ENCODE data around the gene MFAP4. TPM values are rescaled to one million over a fixed set of nuclear protein-coding genes. Genes with fewer than 3 reads are reported as not detected.

MFAP4 gene
- total RNA-seq, 1 donor from 2014 or later = 0.26 TPM

DNA sequence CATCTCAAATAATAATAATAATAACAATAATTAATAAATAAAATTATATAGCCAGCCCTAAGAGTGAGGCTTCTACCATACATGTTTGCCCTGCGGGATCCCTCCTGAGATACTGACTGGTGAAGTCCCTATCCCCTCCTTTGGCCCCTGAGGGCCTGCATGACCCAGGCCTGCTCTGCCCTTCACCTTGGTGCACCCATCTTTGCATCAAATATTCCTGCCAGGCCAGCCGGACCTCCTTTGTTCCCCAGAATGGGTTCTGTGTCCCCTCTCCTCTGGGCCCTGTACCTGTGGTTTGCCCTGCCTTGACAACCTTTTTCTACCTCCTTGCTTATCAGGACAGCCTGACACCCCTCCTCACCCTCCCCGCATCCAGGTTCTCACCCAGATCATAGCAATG is 22.1 kb upstream of the MFAP4 start:
- TF ChIP-seq, protein P1, sequence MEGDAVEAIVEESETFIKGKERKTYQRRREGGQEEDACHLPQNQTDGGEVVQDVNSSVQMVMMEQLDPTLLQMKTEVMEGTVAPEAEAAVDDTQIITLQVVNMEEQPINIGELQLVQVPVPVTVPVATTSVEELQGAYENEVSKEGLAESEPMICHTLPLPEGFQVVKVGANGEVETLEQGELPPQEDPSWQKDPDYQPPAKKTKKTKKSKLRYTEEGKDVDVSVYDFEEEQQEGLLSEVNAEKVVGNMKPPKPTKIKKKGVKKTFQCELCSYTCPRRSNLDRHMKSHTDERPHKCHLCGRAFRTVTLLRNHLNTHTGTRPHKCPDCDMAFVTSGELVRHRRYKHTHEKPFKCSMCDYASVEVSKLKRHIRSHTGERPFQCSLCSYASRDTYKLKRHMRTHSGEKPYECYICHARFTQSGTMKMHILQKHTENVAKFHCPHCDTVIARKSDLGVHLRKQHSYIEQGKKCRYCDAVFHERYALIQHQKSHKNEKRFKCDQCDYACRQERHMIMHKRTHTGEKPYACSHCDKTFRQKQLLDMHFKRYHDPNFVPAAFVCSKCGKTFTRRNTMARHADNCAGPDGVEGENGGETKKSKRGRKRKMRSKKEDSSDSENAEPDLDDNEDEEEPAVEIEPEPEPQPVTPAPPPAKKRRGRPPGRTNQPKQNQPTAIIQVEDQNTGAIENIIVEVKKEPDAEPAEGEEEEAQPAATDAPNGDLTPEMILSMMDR (IDR thresholded peaks at IDR 0.05; ENCODE audit: insufficient read depth, low read length, severe bottlenecking) = no peak
- no peak overlapping the region for H3K4me3 ChIP-seq (ENCODE audit: low read depth, low read length)
- DNase-seq (ENCODE audit: low read depth) = no peak
- H3K27me3 ChIP-seq (ENCODE audit: control insufficient read depth, insufficient read depth, low read length) = no peaks in the 10 kb centered on the region
- no peak for FAIRE-seq
- no peaks in the 10 kb centered on the region for H3K36me3 ChIP-seq (ENCODE audit: control insufficient read depth, insufficient read depth, low read length)

- TF ChIP-seq, protein P1 (IDR thresholded peaks at IDR 0.05; ENCODE audit: insufficient read depth, low read length, severe bottlenecking) = no peak
- H3K4me3 ChIP-seq (ENCODE audit: low read depth, low read length) = no peak overlapping the region
- FAIRE-seq = no peak
These were observed 21.3 kb upstream of the MFAP4 start for GRCh38 chr17:19408346-19408710.

GRCh38 chr17:19407601-19408345 is 20.8 kb upstream of the MFAP4 start:
- H3K27me3 ChIP-seq (ENCODE audit: control insufficient read depth, insufficient read depth, low read length) = no peaks in the 10 kb centered on the region
- DNase-seq (ENCODE audit: low read depth) (no peak), FAIRE-seq (peak; percentile 18)
- TF ChIP-seq, protein P1 (IDR thresholded peaks at IDR 0.05; ENCODE audit: insufficient read depth, low read length, severe bottlenecking) = no peak
- no peak overlapping the region for H3K4me3 ChIP-seq (ENCODE audit: low read depth, low read length)
- H3K36me3 ChIP-seq (ENCODE audit: control insufficient read depth, insufficient read depth, low read length) = no peaks in the 10 kb centered on the region

More at GRCh38 chr17:19408346-19408710, 21.3 kb upstream of the MFAP4 start:
- DNase-seq (ENCODE audit: low read depth) = no peak
- H3K36me3 ChIP-seq (ENCODE audit: control insufficient read depth, insufficient read depth, low read length) = no peaks in the 10 kb centered on the region
- no peaks in the 10 kb centered on the region for H3K27me3 ChIP-seq (ENCODE audit: control insufficient read depth, insufficient read depth, low read length)

DNA sequence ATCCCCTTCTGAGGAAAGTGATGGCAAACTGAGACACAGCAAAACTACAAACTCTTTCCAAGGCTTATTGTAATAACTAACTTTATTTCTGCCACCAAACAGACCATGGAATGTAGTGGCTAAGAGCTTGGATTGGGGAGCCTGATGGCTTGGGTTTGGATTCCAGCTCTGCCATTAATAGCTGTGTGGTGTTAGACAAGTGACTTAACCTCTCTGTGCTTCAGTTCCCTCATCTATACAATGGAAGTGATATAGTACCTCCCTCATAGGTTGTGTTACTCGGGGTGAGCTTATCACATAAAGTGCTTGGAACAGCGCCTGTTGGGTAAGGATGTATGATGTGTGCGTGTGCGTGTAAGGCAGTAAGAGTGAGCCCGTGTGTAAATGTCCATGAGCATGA is 18.1 kb upstream of the MFAP4 start:
- FAIRE-seq = no peak
- Histone ChIP-seq H3K4me3 (ENCODE audit: low read depth, low read length) (no peak overlapping the region), H3K36me3 (ENCODE audit: control insufficient read depth, insufficient read depth, low read length) (no peaks in the 10 kb centered on the region), H3K27me3 (ENCODE audit: control insufficient read depth, insufficient read depth, low read length) (no peaks in the 10 kb centered on the region)
- TF ChIP-seq, protein P1 (IDR thresholded peaks at IDR 0.05; ENCODE audit: insufficient read depth, low read length, severe bottlenecking) = no peak
- no peak for DNase-seq (ENCODE audit: low read depth)

GRCh38 chr17:19404264-19404663 is 17.3 kb upstream of the MFAP4 start:
- H3K4me3 ChIP-seq (ENCODE audit: low read depth, low read length) = no peak overlapping the region
- FAIRE-seq (no peak), DNase-seq (ENCODE audit: low read depth) (no peak)
- no peaks in the 10 kb centered on the region for H3K36me3 ChIP-seq (ENCODE audit: control insufficient read depth, insufficient read depth, low read length)
- no peaks in the 10 kb centered on the region for H3K27me3 ChIP-seq (ENCODE audit: control insufficient read depth, insufficient read depth, low read length)
- TF ChIP-seq, protein P1 (IDR thresholded peaks at IDR 0.05; ENCODE audit: insufficient read depth, low read length, severe bottlenecking) = no peak

DNA sequence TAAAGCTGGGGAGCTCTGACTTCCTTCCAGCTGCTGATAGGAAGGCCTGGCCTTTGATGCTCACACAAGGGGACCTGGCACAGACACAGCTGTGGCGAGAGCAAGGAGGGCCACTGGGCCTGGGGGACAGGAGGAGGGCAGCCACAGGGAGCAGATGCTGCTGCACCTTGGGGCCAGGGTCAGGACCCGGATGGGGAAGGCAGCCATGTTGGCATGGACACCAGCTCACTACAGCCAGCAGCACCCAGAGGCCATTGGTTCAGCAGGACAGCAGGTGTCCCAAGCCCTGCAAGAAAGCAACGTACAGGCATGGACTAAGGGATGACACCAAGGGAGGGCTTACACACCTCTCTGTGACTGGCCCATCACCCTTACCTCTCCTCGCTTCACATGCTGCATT is 16.0 kb upstream of the MFAP4 start:
- H3K4me3 ChIP-seq (ENCODE audit: low read depth, low read length) = no peak overlapping the region
- no peak for FAIRE-seq
- no peaks in the 10 kb centered on the region for H3K27me3 ChIP-seq (ENCODE audit: control insufficient read depth, insufficient read depth, low read length)
- no peak for DNase-seq (ENCODE audit: low read depth)
- H3K36me3 ChIP-seq (ENCODE audit: control insufficient read depth, insufficient read depth, low read length) = no peaks in the 10 kb centered on the region
- TF ChIP-seq, protein P1 (IDR thresholded peaks at IDR 0.05; ENCODE audit: insufficient read depth, low read length, severe bottlenecking) = no peak
